ENCODE measurements around the gene ARID1B. TPM values are rescaled to one million over a fixed set of nuclear protein-coding genes. Genes with fewer than 3 reads are reported as not detected.

ARID1B gene
- total and polyA plus RNA-seq, 11 donors = 15.3 to 76.1 (median 40.7) TPM

GRCh38 chr6:157119502-157120027, 342.4 kb downstream of the ARID1B start:
- WGBS, 4 donors = 89 to 98% (median 94%) methylated on average over 3 of the region's 3 CpGs
- peaks cover 0 to 5% (median 0%) of the 10 kb centered on the region in 9 donors for H3K36me3 ChIP-seq
- TF ChIP-seq POLR2A (IDR thresholded peaks at IDR 0.05) = no peak
- TF ChIP-seq, protein P1, sequence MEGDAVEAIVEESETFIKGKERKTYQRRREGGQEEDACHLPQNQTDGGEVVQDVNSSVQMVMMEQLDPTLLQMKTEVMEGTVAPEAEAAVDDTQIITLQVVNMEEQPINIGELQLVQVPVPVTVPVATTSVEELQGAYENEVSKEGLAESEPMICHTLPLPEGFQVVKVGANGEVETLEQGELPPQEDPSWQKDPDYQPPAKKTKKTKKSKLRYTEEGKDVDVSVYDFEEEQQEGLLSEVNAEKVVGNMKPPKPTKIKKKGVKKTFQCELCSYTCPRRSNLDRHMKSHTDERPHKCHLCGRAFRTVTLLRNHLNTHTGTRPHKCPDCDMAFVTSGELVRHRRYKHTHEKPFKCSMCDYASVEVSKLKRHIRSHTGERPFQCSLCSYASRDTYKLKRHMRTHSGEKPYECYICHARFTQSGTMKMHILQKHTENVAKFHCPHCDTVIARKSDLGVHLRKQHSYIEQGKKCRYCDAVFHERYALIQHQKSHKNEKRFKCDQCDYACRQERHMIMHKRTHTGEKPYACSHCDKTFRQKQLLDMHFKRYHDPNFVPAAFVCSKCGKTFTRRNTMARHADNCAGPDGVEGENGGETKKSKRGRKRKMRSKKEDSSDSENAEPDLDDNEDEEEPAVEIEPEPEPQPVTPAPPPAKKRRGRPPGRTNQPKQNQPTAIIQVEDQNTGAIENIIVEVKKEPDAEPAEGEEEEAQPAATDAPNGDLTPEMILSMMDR (IDR thresholded peaks at IDR 0.05) = no peak
- no peaks in the 10 kb centered on the region for H3K27me3 ChIP-seq
- intact Hi-C loops (cut with DNase I) = no loop called here
- H3K4me1 ChIP-seq = peaks cover 0 to 37% (median 20%) of the 10 kb centered on the region in 12 donors
- no peak for DNase-seq
- no peak for ATAC-seq
- H3K9me3 ChIP-seq = no peaks in the 10 kb centered on the region
- H3K27ac ChIP-seq = no peak overlapping the region
- no peak overlapping the region for H3K4me3 ChIP-seq

DNA sequence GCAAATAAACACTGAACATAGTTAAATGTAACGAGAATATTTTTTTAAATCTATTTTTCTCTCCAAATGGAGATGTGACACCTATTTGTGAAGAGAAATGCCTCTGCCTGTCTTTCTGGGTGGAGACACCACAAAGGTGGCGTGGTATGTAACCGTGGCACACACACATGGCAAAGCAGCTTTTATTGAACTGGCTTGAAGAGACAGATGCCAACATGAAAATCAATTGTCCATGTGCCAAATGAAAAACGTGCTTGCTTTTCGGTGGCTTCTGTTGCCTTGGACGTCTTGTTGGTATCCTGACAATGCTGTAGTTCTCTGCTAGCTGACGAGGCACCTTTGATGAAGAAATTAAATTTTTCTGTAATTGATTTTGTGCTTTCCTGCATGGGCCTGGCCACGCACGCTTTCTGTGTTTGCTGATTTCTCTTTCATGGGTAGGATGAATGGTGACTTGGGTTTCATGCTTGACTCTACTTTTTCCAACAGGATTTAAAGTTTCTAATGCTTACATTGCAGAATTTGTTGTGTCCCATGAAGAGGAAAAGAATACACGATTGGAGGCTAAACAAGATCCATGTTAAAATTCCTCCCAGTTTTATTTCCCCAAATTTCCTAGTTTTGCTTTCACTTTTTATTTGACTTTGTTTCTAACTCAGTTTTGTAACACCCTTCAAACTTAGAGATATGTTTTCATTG, 343.5 kb downstream of the ARID1B start:
- Histone ChIP-seq H3K27me3 (no peaks in the 10 kb centered on the region), H3K27ac (peak overlapping the region in 1 of 12 donors; percentile 28), H3K36me3 (no peaks in the 10 kb centered on the region), H3K4me3 (no peak overlapping the region), H3K9me3 (no peaks in the 10 kb centered on the region), H3K4me1 (peaks cover 0 to 38% (median 20%) of the 10 kb centered on the region in 12 donors)
- WGBS, 4 donors = 82 to 94% (median 88%) methylated on average over 10 of the region's 10 CpGs
- DNase-seq (no peak), ATAC-seq (no peak)
- intact Hi-C loops (cut with DNase I) = no loop called here
- TF ChIP-seq POLR2A (IDR thresholded peaks at IDR 0.05) = no peak
- TF ChIP-seq, protein P1 (IDR thresholded peaks at IDR 0.05) = no peak

DNA sequence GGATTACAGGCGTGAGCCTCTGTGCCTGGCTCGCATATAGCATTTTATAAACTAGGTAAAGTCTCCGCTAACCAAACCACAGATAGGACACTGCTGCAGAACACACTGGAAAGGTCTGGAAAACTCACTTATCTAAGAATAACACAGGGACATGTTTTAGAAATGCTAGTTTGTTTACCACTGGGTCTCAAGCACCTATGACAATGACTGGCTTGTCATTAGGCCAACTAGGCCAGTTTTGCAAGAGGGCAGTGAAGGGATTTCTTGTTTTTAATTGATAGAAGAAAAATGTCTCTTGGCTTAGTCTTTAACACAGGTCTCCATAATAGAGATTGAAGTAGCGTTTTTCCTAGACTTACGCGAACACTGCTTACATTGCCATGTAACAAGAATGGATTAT, 344.7 kb downstream of the ARID1B start:
- H3K4me1 ChIP-seq = peaks cover 0 to 38% (median 20%) of the 10 kb centered on the region in 12 donors
- no peak overlapping the region for H3K4me3 ChIP-seq
- H3K27ac ChIP-seq = no peak overlapping the region
- H3K36me3 ChIP-seq = no peaks in the 10 kb centered on the region
- DNase-seq (no peak), ATAC-seq (peak in 1 of 4 donors; percentile 30)
- no peaks in the 10 kb centered on the region for H3K27me3 ChIP-seq
- intact Hi-C loops (cut with DNase I) = no loop called here
- no peak for TF ChIP-seq POLR2A (IDR thresholded peaks at IDR 0.05)
- TF ChIP-seq, protein P1 (IDR thresholded peaks at IDR 0.05) = no peak
- H3K9me3 ChIP-seq = no peaks in the 10 kb centered on the region
- WGBS, 4 donors = 93 to 94% (median 93%) methylated on average over 6 of the region's 6 CpGs

- TF ChIP-seq POLR2A (IDR thresholded peaks at IDR 0.05) = no peak
- TF ChIP-seq, protein P1 (IDR thresholded peaks at IDR 0.05) = no peak
- intact Hi-C loops (cut with DNase I) = no loop called here
- Histone ChIP-seq H3K36me3 (no peaks in the 10 kb centered on the region), H3K4me1 (peaks cover 0 to 38% (median 22%) of the 10 kb centered on the region in 12 donors), H3K27me3 (no peaks in the 10 kb centered on the region), H3K27ac (peak overlapping the region in 4 of 12 donors; percentile 11 to 47 (median 38)), H3K4me3 (no peak overlapping the region), H3K9me3 (no peaks in the 10 kb centered on the region)
- 47 to 54% (median 49%) methylated on average over 6 of the region's 6 CpGs for WGBS, 4 donors
- DNase-seq = no peak
- ATAC-seq = peak; percentile 58 to 80 (median 64)
These were observed 346.1 kb downstream of the ARID1B start for GRCh38 chr6:157123234-157123633.
